ENCODE data around the gene RRAS2.

DNA sequence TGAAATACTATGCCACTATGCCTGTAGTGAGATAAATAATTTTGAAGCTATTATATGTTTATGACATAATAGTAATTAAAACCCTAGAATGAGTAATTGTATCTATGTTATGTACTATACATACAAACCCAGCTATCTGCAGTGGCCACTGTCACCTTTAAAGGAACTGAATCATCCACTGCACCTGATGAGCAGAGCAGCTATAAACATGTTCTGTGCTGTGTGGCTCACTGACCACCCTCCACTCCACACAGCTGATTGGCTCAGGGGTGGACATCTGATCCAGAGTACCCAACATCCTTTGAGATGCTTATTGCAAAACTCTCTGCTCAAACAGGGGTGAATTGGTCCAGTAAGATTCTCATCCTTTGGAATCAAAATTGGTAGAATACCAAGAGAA lies 19.2 kb upstream of the RRAS2 start:
- TF ChIP-seq, protein P1, sequence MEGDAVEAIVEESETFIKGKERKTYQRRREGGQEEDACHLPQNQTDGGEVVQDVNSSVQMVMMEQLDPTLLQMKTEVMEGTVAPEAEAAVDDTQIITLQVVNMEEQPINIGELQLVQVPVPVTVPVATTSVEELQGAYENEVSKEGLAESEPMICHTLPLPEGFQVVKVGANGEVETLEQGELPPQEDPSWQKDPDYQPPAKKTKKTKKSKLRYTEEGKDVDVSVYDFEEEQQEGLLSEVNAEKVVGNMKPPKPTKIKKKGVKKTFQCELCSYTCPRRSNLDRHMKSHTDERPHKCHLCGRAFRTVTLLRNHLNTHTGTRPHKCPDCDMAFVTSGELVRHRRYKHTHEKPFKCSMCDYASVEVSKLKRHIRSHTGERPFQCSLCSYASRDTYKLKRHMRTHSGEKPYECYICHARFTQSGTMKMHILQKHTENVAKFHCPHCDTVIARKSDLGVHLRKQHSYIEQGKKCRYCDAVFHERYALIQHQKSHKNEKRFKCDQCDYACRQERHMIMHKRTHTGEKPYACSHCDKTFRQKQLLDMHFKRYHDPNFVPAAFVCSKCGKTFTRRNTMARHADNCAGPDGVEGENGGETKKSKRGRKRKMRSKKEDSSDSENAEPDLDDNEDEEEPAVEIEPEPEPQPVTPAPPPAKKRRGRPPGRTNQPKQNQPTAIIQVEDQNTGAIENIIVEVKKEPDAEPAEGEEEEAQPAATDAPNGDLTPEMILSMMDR (IDR thresholded peaks at IDR 0.05) = no peak
- TF ChIP-seq MYBL2 (CRISPR knock-in tag; IDR thresholded peaks at IDR 0.05) = no peak
- TF ChIP-seq ZNF232 (CRISPR knock-in tag; IDR thresholded peaks at IDR 0.05) = no peak
- TF ChIP-seq, protein P2, sequence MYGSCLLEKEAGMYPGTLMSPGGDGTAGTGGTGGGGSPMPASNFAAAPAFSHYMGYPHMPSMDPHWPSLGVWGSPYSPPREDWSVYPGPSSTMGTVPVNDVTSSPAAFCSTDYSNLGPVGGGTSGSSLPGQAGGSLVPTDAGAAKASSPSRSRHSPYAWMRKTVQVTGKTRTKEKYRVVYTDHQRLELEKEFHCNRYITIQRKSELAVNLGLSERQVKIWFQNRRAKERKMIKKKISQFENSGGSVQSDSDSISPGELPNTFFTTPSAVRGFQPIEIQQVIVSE (CRISPR knock-in tag; IDR thresholded peaks at IDR 0.05; ENCODE audit: borderline replicate concordance) = no peak
- TF ChIP-seq, protein P3, sequence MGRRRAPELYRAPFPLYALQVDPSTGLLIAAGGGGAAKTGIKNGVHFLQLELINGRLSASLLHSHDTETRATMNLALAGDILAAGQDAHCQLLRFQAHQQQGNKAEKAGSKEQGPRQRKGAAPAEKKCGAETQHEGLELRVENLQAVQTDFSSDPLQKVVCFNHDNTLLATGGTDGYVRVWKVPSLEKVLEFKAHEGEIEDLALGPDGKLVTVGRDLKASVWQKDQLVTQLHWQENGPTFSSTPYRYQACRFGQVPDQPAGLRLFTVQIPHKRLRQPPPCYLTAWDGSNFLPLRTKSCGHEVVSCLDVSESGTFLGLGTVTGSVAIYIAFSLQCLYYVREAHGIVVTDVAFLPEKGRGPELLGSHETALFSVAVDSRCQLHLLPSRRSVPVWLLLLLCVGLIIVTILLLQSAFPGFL (CRISPR knock-in tag; IDR thresholded peaks at IDR 0.05; ENCODE audit: borderline replicate concordance) = no peak
- no peak for TF ChIP-seq NR1H2 (CRISPR knock-in tag; IDR thresholded peaks at IDR 0.05)

Measured in WTC11 (cell line).